Stimulated activated CD4-positive, alpha-beta T cell treated with anti-CD3 and anti-CD28 coated beads, TNF-alpha, amount 100 ng/mL, for 1 hour (primary cell): Measurements from ENCODE around the gene NCKAP5.

Experiments used
- DNase-seq, 3 donors: peaks; one replicate each; pipeline ENCODE4 v3.0.0-alpha.2; 2020; ENCODE audit warnings: low read depth in 3 of 3, low spot score in 1 of 3

Gene NCKAP5

DNA sequence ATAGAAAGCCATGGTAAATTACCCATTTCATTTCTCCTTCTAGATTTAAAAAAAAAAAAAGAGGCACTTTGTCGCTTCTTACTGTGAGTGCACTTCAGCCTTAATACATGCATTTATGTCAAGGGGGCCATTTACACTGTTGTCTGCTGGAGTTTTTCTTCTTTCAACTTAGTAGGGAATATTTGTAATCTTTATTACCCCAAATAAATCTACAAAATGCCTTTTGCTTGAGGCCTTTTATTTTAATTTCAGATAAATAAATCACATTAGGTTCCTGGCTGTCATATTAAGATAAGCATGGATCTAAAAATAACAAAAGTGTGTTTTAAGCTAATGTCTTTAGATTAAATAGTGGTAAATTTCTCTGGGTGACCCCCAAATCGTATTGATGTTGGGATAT lies 276.0 kb downstream of the NCKAP5 start:
- no peak for DNase-seq

DNA sequence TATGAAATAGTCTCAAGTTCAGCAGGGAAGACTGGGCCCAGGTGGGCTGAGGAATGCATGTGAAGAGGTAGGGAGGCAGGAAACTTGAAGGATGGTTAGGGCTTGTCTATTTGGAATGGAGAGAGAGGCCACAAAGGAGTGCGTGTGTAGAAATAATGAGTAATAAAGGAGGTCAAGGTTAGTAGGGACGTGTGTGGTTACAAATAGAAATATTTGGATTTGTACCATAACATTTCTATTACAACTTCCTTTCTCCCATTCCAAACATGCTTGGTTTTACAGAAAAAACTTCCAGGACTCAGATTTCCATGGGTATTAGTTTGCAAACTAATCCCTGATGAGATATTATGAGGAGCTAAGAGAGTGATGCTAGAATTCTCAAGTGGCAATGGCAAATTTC lies 280.6 kb downstream of the NCKAP5 start:
- DNase-seq, result no peak

DNA sequence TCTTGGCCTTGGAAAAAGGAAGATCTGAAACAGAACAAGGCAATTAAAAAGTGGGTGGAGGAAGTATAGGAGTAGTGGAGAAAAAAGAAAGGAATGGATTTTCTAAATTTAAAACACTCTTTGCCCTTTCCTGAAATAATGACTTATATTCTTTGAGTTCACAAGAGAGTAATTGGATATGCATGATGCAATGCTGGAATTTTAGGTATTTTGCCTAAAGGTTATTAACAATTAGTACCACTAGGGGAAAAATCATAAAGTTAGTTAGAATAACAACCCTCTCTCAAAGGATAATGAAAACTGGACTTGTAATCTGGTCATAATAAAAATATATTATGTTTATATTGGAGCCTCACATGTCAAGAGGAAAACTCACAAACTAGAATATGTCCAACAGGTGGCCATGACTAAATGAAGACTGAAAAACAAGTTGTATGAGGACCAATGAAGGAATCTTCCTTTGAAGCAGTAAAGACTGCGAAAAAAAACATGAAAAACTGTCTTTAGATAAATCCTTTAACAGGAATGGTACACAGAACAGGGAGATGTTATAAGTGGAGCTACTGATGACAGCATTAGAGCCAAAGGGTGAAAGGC lies 281.8 kb downstream of the NCKAP5 start:
- no peak for DNase-seq

DNA sequence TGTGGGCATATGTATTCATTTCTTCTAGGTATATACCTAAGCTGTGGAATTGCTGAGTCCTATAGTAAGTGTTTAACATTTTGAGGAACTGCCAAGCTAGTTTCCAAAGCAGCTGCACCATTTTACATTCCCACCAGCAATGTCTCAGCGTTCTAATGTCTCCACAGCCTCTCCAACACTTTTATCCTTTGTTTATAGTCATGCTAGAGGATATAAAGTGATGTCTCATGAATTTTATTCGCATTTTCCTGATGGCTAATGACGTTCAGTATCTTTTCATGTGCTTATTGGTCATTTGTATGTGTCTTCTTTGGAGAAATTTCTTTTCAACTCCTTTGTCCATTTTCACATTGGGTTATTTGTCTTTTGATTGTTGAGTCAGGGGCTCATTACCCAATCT lies 295.2 kb downstream of the NCKAP5 start:
- DNase-seq, result no peak

DNA sequence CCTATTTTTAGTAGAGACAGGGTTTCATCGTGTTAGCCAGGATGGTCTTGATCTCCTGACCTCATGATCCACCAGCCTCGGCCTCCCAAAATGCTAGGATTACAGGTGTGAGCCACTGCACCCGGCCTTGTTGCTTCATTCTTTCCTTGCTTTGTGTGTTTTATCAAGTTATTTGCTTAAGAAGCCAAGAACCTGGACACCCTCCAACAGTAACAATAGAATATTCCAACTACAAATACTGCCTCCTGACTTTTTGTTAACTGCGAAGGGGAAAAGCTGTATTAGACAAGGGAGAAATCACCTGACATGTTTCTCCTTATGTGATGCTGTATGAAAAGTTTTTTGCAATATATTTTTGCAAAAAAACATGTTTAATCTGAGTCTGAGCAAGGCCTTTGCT lies 297.2 kb downstream of the NCKAP5 start:
- DNase-seq, result no peak

DNA sequence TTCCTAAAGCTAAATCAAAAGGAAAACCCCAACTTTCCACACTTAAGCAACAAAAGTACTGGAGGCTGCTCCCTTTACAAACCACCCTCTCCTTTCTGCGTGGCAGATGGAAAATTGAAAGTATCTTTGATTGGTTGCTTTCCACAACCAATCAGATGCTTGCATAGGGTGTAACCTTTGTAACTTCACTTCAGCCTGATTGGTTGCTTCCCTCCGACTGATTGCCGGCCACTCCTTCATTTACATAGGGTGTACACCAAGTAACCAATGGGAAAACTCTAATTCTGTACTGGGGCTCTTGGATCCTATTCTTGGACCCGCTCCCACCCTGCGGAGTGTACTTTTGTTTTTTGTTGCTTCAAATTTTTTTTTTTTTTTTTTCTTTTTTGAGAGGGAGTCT lies 297.7 kb downstream of the NCKAP5 start:
- DNase-seq, result no peak

DNA sequence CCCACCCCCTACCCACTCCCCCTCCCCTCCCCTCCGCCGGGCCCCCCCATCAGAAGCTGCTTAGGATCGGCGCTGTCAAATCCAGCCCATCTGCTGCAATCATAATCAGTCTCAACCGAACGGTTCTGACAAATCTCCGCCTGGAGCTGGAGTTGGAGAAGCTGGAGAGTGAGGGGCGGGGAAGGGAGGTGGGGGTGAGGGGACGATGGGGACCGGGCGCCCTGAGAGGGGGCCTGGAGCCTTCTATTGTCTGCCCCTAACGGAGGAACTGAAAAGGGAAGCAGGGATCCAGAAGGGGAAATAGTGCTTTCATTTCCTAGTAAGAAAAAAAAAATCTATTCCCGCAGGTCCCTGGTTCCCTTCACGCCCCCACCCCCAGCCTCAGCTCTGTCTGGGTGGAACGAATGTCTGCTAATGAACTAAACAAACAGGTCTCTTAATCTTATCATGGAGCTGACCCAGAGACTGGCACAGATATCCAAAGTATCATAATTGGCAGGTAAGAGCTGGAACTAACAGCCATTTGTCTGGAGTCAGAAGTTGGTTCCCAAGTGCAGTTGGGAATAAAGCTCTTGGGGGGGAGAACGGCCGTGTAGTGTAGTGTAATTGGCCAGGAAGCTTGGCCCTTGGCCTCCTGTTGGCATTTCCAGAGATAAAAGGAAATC lies 301.2 kb downstream of the NCKAP5 start:
- no peak for DNase-seq

DNA sequence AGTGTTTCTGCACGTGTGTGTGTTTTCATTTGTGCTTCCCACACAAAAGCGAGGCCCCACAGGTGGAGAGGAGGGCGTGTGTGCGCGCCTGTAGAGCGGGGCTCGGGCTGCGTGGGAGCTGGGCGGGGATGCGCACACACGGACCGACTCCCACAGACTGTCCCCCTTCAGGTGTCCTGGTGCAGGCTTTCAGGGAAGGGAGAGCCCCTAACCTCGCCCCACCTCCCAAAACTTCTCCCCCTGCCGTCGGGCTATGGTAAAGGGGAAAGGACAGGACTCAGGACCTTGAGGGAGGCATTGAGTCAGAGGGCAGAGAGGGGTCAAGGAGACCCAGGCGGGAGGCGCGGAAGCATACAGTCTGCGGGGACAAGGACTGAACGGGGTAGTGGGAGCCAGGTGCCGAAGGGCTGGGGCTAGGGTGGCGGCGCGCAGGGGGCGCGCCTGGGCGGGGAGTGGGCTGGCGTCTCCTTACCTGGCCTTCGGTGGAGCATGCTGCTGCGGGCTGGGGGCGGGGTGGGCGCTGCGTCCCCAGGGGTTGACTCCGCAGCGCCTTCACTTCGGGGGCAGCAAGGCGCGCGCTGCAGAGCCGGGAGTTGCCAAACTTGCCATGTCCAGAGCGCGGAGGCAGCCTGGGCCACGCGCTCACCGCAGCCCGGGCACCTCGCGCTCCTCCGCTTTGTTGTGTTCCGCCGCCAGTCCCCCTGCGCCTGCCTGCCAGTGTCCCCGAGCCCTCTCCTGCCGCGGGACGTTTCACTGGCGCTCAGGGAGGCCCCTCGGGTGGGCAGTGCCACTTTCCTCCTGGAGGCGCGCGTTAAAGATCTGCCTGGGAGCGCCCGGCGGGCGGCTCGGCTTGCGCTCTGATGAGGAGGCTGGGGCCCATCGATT lies 302.0 kb downstream of the NCKAP5 start:
- no peak for DNase-seq

DNA sequence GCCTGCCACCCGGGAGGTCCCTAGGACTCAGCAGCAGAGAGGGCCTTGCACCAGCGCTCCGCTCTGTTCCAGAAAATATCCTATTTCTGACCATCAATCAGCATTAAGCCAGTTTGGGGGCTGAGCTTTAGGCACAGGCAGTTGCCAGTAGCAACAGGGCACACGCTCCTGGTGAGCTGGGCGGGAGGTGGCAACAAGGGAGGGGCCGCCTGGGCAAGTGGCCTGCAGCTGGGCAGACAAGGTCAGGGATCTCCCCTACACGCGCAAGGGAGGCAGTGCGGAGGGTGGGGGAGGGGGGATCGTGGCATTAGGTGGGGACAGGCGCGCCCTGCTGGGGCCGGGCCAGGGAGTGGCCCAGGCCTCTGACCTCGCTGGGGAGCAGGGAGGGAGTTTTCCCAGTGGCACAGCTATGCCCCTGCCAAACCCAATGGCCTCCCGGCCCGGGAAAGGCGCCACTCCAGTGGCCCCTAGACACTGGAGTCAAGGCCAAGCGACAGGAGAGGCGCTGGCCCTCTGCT lies 302.8 kb downstream of the NCKAP5 start:
- no peak for DNase-seq

DNA sequence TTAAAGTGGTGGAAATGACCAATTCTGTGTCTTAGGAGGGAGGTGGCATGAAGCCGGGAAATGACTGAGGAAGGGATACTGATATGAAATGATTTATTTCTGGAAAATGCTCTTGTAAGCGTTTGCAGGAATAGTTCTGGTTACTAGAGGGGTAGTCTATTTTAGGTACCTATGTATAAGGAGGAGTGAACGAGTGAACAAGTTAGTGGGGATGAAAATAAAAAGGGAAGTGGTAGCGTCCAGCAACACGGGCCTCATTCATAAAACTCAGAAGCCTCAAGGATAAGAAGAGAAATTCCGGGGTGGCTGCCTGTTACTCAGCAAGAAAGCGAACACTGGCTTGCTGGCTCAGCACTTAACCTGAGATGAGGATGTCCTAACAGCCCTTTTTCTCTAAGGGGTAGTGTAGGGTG lies 303.3 kb downstream of the NCKAP5 start:
- DNase-seq, result no peak

DNA sequence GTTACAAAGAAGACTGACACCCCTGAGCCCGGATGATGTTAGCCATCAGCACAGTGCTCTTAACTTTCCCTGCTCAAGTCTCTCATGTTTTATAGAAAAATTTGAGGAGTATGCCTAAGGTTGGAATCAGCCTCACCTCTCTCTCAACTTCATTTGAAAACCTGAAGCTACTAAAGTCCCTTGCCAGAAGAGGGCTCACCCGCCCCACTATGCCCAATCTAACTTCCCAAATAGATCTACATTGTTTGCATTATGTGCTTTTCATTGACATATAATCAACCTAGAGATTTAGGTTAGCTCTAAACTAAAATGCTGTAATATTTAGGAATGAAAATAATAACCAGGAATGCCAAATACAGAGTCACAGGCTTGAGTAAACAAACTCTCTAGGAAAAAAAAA lies 305.4 kb downstream of the NCKAP5 start:
- DNase-seq, result no peak

DNA sequence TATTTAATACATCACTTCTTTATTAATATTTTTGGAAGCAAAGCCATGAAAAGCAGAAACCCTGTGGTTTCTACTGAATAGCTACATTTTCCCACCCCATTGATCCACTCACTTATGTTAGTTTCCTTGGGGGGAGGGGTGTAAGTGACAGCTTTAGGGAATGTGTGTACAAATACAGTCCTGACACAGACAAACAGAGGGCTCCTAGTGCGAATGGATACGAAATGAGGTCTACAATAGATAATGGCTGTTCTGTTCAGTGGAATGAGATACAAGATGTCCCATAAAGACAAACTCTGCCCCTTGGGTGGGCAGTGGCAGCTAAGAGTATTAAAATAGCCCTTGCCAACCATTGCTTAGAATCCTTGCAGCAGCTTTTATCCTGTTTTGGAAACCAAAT lies 312.9 kb downstream of the NCKAP5 start:
- no peak for DNase-seq

DNA sequence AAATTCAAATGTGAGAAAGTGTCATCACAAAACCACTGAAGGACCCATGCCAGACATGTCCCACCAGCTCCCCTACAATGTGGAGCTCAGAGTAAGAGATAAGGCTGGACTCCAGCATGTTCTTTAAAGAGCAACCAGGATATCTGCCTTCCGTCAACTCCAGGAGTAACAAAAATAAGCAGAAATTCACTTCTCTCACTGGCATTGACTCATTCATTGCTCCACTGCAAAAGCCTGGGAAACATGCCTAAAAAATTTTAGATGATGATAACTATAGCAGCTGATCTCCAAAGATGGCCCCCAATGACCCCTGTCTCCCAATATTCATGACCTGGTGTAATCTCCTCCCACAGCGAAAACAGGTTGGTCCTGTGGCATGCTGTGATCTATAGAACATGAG lies 314.5 kb downstream of the NCKAP5 start:
- DNase-seq, result no peak

DNA sequence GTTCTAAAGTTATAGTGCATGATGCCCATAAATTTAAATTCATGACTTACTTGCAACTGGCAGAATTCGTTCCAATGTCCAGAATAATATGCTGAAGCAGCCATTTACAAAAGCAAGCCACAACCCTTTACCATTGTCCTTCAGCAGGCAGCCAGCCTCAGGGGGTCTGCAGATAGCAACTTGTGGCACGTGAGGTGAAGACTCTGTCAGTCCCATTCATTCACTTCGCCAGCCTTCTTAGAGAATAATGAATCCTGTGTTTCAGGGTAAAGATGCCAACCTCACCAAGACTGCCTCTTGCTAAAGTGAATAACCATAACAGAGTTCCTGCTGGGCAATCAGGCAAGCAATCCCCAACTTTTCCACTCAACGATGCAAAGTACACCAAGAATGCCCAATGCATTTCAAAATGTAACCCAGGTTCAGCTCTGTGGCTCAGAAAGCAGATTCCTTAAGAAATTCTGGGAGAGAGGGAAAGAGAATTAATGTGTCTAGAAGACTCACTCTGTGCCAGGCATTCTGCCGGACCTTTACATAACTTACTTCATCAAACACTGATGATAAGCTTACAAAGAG lies 315.4 kb downstream of the NCKAP5 start:
- no peak for DNase-seq

DNA sequence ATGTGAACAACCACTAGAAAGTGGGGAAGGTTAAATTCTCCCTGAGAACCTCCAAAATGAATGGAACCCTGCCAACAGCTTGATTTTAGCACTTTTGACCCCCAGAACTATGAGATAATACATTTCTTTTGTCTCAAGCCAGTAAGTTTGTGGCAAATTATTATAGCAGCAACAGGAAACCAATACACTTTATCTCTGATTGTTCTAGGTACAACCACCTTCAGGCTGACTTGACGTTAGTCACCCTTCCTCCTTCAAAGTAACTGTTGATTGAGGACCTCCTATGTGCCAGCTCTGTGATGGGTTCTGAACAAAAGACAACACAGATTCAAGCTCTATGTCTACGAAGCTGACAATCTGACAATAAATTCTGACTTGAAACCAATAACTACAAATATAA lies 318.9 kb downstream of the NCKAP5 start:
- DNase-seq, result no peak

DNA sequence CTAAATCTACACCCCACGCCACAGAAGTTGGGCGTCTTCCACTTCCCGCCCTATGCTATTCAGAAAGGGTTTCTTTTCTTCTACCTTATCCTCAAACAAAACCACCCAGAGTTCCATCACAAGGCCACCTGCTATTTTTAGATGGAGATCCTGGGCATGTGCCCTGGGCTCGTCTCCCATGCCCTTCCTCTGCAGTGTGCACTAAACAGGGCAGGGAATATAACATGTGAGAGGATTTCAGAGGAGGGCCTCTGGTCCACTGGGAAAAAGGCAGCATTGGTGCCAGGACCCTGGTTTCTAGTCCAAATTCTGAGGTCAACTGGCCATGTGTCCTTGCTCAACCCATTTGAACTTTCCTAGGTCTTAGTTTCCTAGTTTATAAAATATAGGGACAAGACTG lies 320.0 kb downstream of the NCKAP5 start:
- DNase-seq, result no peak

DNA sequence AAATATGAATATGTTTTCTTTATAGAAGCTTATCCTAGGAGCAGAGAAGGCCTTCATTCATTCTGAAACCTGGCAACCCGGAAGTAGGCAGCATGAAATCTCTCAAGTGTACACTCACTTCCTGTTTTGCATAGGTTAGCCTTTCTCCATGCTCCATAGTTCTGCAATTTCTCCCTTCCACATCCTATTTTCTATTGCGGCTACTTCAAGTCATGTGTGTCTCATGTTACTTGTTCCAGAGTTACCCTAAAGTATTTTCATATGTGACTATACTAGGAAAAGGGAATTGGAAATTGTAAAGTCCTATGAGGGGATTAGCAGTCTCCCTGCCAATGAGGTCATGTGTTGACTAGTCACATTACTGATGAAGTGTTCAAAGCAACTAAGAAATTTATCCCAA lies 320.6 kb downstream of the NCKAP5 start:
- no peak for DNase-seq

DNA sequence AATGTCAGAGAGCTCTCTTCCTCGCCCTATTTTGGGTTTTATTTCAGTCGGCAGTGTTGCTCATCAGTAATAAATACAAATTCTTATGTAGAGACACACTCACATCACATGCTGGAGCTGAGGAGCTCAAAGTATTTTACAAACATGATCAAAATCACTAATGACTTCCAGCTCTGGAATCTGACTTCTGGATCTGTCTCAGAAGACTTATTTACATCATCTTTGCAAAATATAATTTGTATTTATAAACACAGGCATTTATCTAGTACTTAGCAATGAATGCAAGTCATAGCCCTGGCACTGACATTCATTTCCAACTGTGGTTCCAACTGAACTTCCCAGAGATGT lies 327.1 kb downstream of the NCKAP5 start:
- no peak for DNase-seq

DNA sequence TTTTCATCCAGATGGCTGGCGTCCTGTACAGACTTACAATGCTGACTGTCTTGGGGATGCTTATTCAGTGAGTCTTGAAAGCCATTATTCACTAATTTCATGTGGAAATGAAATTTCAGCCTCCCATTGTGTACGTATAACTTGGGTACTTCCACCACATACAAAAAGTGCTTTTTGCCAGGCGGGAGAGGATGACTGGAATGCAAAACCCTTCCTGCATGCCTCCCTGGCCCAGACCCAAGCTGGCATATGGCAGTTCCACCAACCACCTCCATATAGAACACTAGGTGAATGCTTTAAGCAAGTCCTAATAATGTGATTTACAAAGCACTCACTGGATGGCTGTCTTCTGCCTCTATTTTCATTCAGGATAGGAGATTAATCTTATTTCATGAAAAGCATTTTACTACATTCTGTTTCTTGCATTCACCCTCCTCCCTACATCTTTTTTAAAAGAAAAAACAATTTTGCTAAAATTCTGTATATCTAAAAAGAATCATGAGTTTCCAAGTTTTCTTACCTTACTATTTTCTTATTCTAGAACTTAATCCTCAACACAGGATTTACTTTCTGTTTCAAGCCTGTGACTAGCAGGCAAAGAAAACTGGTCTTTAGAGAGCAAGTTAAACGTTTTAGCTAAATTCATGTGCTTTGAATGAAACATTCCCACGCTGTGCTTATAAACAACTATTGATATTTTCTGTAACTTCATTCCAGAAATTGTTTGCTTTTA lies 327.6 kb downstream of the NCKAP5 start:
- no peak for DNase-seq

DNA sequence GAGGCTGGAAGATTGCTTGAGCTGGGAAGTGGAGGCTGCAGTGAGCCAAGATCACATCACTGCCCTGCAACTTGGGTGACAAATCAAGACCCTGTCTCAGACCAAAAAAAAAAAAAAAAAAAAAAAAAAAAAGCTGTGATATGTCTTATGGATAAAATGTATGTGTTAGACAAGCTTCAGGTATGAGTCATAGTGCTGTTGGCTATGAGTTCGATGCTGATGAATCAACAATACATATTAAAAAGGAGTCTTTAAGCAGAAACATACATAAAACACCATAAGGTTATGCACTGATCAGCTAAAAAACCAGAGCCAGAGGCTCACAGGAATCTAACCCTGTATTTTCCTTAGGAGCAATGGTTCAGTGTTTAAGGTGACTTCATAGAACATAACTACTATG lies 332.3 kb downstream of the NCKAP5 start:
- no peak for DNase-seq

DNA sequence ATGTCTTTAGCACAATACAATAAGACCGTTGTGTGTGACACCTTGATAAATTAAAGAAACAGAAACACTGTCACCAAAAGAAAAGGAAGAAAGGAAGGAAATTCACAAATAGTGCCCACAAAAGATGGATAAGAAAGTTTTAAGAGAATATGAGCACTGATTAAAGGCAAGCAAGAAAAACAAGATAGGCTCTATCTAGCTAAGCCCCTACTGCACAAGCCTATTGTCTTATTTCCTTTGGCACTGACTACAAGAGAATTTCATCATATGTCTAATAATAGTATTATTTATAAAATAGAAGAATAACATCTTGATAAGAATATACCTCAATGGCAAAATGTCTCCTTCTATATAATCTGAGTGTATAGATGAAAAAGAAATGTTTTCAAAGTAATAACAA lies 335.7 kb downstream of the NCKAP5 start:
- DNase-seq, result no peak
